GM18508 (cell line): ENCODE measurements around the gene AKT3.

Experiments used
- ATAC-seq: cut with Tn5 transposase; IDR thresholded peaks from one replicate; pipeline ENCODE4 v1.9.1; 2021; ENCODE audit warnings: moderate number of reproducible peaks; ENCODE audit not compliant: insufficient read depth, unreplicated experiment

AKT3 gene

GRCh38 chr1:243575070-243575469 lies 275.0 kb downstream of the AKT3 start:
- ATAC-seq: no peak

- no peak for ATAC-seq
Measured at GRCh38 chr1:243572940-243573339, 277.1 kb downstream of the AKT3 start.

GRCh38 chr1:243568793-243569192 lies 281.2 kb downstream of the AKT3 start:
- ATAC-seq: no peak

GRCh38 chr1:243564814-243565213 lies 285.2 kb downstream of the AKT3 start:
- ATAC-seq: no peak

GRCh38 chr1:243563732-243564131 lies 286.3 kb downstream of the AKT3 start:
- no peak for ATAC-seq

- ATAC-seq: no peak
Measured at GRCh38 chr1:243562473-243562872, 287.6 kb downstream of the AKT3 start.

GRCh38 chr1:243561588-243562319 lies 288.3 kb downstream of the AKT3 start:
- no peak for ATAC-seq

- ATAC-seq: no peak
Measured at GRCh38 chr1:243559575-243560162, 290.4 kb downstream of the AKT3 start.

GRCh38 chr1:243558576-243558975 lies 291.5 kb downstream of the AKT3 start:
- no peak for ATAC-seq

GRCh38 chr1:243557866-243558265 lies 292.2 kb downstream of the AKT3 start:
- no peak for ATAC-seq

GRCh38 chr1:243554686-243555085 lies 295.4 kb downstream of the AKT3 start:
- no peak for ATAC-seq

- no peak for ATAC-seq
Measured at GRCh38 chr1:243553090-243553489, 297.0 kb downstream of the AKT3 start.

GRCh38 chr1:243550276-243550675 lies 299.8 kb downstream of the AKT3 start:
- ATAC-seq: no peak

GRCh38 chr1:243549791-243550190 lies 300.3 kb downstream of the AKT3 start:
- no peak for ATAC-seq

GRCh38 chr1:243549108-243549507 lies 300.9 kb downstream of the AKT3 start:
- no peak for ATAC-seq

- no peak for ATAC-seq
Measured at GRCh38 chr1:243548516-243548915, 301.5 kb downstream of the AKT3 start.

GRCh38 chr1:243547891-243548290 lies 302.2 kb downstream of the AKT3 start:
- ATAC-seq: no peak

GRCh38 chr1:243546457-243546856 lies 303.6 kb downstream of the AKT3 start:
- ATAC-seq: no peak

GRCh38 chr1:243543501-243543900 lies 306.5 kb downstream of the AKT3 start:
- ATAC-seq: no peak

GRCh38 chr1:243542739-243543415 lies 307.2 kb downstream of the AKT3 start:
- no peak for ATAC-seq

GRCh38 chr1:243539636-243540035 lies 310.4 kb downstream of the AKT3 start:
- no peak for ATAC-seq

GRCh38 chr1:243535014-243535413 lies 315.0 kb downstream of the AKT3 start:
- no peak for ATAC-seq
